ENCODE results near the gene EXOC4.

GRCh38 chr7:133445617-133446016, 192.7 kb downstream of the EXOC4 start:
- TF ChIP-seq EP300 (IDR thresholded peaks at IDR 0.05): no peak
- TF ChIP-seq CTCF (IDR thresholded peaks at IDR 0.05): no peak
- TF ChIP-seq POLR2A (IDR thresholded peaks at IDR 0.05): no peak

All from ovary (tissue), 3 donors.